Right cardiac atrium (tissue), 5 donors: ENCODE data around the gene HNF4A. TPM values are rescaled to one million over a fixed set of nuclear protein-coding genes. Genes with fewer than 3 reads are reported as not detected.

Experiments
- ATAC-seq, 2 donors: fragments of 200-7000 bp; cut with Tn5 transposase; one replicate each; pipeline versions ENCODE4 v1.8.0 to v1.9.1; 2020; ENCODE audit warnings: moderate library complexity in 2 of 2, mild to moderate bottlenecking in 1 of 2
- DNase-seq, 3 donors: peaks; one replicate each; pipeline ENCODE4 v3.0.0-alpha.2; 2020
- H3K27ac ChIP-seq: one replicate; pipeline ENCODE4 v1.5.1; 2013; ENCODE audit warnings: mild to moderate bottlenecking, low read length, control low read depth, moderate library complexity
- H3K27me3 ChIP-seq: one replicate; pipeline ENCODE4 v1.6.1; 2013; ENCODE audit not compliant: control insufficient read depth, insufficient read depth
- H3K4me1 ChIP-seq: one replicate; pipeline ENCODE4 v1.6.1; 2013; ENCODE audit warnings: low read length; ENCODE audit not compliant: control insufficient read depth, insufficient read depth
- H3K4me3 ChIP-seq: one replicate; pipeline ENCODE4 v1.5.1; 2013; ENCODE audit warnings: low read length, control low read depth
- H3K9me3 ChIP-seq: one replicate; pipeline ENCODE4 v1.6.1; 2013; ENCODE audit warnings: low read length; ENCODE audit not compliant: control insufficient read depth
- WGBS: extraction: QIAGEN DNeasy Blood & Tissue Kit; methylation state at CpG from one replicate; pipeline ENCODE4 v1.1.7; 2013; 5-methylcytosine and 5-hydroxymethylcytosine counted together
- intact Hi-C, 4 donors: fragments of 100-400 bp; cut with DNase I; formaldehyde crosslinking; loops; one replicate each; pipeline versions ENCODE4 v1.11.0 to v1.14.0; 2022 to 2023
- polyA plus RNA-seq: library from polyadenylated mRNA; stranded (reverse); fragments of 200-250 nt; gene quantifications from one replicate; pipeline ENCODE4 v1.2.3, GENCODE V29; 2013
- total RNA-seq, 4 donors: library from RNA; stranded (reverse); fragmentation: NEBNext Ultra II Directional; extraction: Animal tissue kit (Norgen Biotek cat#: 25700); gene quantifications; one replicate each; pipeline ENCODE4 v1.2.1, GENCODE V29; 2021
- donor health status: healthy with polysubstance abuse.
- donor health status: DM: no; HTN: yes; CAD: no.
- donor health status: DM: no; HTN: no; CAD: no.
- donor health status: DM: no; HTN: yes; CAD: no; lungs with severe emphysema.
- donor health status: DM: yes; HTN: yes; CAD: no.

HNF4A gene
- total and polyA plus RNA-seq, 5 donors = 0.07 to 0.08 TPM; not detected in 3

DNA sequence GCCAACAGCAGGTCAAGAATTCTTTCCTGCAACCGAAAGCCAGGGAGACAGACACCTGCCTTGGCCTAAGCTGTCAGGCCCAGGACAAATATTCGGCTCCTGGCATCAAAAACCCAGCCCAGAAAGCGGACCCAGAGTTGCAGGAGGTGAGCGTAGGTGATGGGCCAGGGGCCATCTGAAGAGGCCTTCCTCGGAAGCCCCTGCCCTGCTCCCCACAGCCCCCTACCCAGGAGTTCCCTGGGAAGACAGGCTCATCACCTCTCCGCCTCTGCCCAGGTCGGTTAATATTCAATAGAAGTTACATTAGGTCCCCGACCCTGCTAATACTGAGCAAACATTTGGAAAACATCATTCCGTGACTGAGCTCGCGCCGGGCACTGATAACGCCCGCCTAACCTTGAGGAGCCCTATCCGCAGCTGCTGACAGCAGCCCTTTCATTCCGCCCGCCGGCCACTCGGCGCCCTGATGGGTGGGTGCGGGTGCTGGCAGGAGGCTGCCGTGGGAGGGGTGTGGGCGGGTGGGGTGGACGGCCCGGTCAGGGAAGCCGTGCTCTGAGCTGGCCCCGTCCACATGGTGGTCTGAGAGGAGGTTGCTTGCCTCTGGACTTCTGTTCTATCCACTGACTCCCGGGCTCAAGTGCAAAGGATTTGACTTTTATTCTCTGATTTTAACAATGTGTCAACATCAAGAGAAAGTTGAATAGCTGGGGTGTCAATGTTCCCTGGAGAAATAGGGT, 55.7 kb downstream of the HNF4A start:
- DNase-seq (no peak), ATAC-seq (no peak)
- Histone ChIP-seq H3K9me3 (no peaks in the 10 kb centered on the region), H3K27me3 (no peaks in the 10 kb centered on the region), H3K27ac (no peak overlapping the region), H3K4me1 (no peaks in the 10 kb centered on the region), H3K4me3 (no peak overlapping the region)
- WGBS = 46% methylated on average over 28 of the region's 28 CpGs
- intact Hi-C loops = no loop called here

DNA sequence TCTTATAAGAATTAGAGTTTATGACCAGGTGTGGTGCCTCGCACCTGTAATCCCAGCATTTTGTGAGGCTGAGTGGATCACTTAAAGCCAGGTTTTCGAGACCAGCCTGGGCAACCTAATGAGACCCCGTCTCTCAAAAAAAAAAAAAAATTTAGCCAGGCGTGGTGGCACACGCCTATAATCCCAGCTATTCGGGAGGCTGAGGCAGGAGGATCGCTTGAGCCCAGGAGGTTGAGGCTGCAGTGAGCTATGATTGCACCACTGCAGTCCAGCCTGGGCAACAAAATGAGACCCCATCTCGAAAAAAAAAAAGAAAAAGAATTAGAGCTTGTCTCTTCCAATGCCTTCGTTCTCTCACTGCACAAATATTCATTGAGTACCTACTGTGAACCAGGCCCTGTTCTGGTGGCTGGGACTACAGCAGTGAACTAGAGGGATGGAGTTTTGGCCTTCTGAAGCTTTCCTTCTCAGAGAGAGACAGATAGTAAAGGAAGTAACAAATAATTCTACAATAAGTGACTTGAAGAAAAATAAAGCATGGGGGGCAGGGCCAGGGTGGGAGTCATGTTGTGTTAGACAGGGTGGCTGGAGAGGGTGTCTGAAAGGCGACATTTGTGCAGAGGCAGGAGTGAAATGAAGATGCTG, 56.4 kb downstream of the HNF4A start:
- intact Hi-C loops = no loop called here
- Histone ChIP-seq H3K27me3 (no peaks in the 10 kb centered on the region), H3K4me1 (no peaks in the 10 kb centered on the region), H3K9me3 (no peaks in the 10 kb centered on the region), H3K27ac (no peak overlapping the region), H3K4me3 (no peak overlapping the region)
- DNase-seq = no peak
- 79% methylated on average over 10 of the region's 10 CpGs for WGBS
- no peak for ATAC-seq

DNA sequence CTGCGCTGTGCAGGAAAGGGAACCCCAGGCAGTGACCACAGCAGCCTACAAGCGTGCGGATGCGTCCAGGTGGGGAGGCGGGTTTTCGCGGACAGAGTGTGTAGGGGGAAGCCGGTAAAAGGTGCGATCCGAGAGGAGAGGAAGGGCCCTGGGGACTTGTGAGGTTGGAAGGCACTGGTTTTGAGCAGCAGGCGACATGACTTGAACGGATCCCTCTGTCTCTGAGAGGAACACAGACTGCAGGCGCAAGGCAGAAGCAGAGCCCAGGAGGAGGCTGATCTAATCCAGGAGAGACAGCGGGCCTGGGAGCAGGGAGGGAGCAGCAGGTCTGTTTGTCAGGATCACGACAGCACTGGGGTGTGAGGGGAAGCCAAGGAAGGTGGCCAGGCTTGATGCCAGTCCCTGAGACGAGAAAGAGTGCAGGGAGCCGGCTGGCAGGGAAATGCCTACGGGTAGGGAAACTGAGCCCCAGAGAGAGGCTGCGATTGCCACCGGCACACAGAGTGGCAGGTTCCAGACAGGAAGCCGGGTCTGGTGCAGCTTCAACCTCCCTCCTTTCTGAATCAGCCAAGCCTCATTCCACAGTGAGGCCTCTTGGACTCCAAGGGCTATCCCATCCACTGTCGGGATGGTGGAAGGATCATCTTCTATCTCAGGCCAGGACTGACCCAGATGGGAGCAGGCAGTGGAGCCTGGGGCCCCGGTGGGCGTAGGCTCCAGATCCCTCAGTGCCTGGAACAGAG, 57.1 kb downstream of the HNF4A start:
- WGBS = 55% methylated on average over 24 of the region's 24 CpGs
- Histone ChIP-seq H3K27me3 (no peaks in the 10 kb centered on the region), H3K9me3 (no peaks in the 10 kb centered on the region), H3K4me1 (no peaks in the 10 kb centered on the region), H3K4me3 (no peak overlapping the region), H3K27ac (no peak overlapping the region)
- no peak for DNase-seq
- no peak for ATAC-seq
- intact Hi-C loops = no loop called here

DNA sequence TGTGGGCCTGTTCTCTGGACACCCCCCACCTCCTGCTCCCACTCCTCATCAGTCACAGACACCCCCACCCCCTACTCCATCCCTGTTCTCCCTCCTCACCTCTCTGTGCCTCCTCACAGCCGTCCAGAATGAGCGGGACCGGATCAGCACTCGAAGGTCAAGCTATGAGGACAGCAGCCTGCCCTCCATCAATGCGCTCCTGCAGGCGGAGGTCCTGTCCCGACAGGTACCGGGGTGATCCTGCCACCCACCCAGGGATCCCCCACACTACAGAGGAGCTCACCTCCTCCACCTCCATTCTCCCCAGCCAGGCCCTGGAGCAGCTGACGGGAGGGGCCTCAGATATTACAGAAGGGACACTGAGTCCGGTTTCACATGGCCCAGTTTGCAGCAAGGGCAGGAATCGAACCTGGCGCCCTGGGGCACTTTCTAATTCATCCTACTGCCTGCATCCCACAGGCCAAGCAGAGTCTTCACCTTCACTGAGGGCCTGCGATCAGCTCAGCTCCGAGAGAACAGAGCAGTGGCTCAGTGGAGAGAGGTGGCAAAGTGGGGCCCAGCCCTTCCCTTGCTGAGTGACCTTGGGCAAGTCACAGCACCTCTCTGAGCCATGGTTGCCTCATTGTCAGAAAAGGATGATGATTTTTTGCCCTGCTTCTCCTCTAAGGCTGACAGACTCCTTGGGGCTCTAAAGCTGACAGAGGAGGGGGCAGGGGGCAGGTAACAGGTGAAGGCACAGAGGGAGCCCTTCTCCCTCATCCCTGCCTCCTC, 58.3 kb downstream of the HNF4A start:
- WGBS = 89% methylated on average over 14 of the region's 14 CpGs
- no peak overlapping the region for H3K27ac ChIP-seq
- no peak overlapping the region for H3K4me3 ChIP-seq
- no peaks in the 10 kb centered on the region for H3K27me3 ChIP-seq
- ATAC-seq (no peak), DNase-seq (no peak)
- no peaks in the 10 kb centered on the region for H3K4me1 ChIP-seq
- intact Hi-C loops = no loop called here
- H3K9me3 ChIP-seq = no peaks in the 10 kb centered on the region

DNA sequence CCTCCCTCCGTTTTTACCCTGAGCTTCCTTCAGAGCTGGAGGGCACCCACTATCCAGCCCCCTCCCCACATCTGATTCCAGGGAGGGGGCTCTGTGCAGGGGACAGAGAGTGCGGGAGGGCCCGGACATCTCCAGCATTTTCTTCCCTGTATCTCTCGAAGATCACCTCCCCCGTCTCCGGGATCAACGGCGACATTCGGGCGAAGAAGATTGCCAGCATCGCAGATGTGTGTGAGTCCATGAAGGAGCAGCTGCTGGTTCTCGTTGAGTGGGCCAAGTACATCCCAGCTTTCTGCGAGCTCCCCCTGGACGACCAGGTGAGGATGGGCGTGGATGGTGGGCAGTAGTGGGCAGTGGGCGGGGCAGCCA, 58.8 kb downstream of the HNF4A start:
- ATAC-seq (no peak), DNase-seq (no peak)
- no peaks in the 10 kb centered on the region for H3K9me3 ChIP-seq
- no peak overlapping the region for H3K4me3 ChIP-seq
- 79% methylated on average over 16 of the region's 16 CpGs for WGBS
- no peak overlapping the region for H3K27ac ChIP-seq
- intact Hi-C loops = no loop called here
- no peaks in the 10 kb centered on the region for H3K27me3 ChIP-seq
- H3K4me1 ChIP-seq = no peaks in the 10 kb centered on the region

DNA sequence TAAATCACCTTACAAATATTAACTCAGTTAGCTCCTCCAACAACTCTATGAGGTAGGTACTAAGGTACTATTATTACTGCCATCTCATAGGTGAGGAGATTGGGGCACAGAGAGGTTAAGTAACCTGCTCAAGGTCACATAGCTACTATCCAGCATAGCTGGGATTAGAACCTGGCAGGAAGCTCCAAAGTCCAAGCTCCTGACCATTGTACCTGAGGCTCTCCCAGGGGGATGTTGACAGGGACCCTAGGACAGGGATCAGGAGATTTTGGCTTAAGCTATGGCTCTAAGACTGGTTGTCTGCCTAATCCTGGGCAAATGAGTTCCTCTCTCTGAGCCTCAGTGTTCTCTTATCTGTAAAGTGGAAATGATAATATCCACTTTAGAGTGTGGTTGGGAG, 59.3 kb downstream of the HNF4A start:
- Histone ChIP-seq H3K27ac (no peak overlapping the region), H3K9me3 (no peaks in the 10 kb centered on the region), H3K4me3 (no peak overlapping the region), H3K27me3 (no peaks in the 10 kb centered on the region), H3K4me1 (no peaks in the 10 kb centered on the region)
- DNase-seq (no peak), ATAC-seq (no peak)
- intact Hi-C loops = no loop called here

DNA sequence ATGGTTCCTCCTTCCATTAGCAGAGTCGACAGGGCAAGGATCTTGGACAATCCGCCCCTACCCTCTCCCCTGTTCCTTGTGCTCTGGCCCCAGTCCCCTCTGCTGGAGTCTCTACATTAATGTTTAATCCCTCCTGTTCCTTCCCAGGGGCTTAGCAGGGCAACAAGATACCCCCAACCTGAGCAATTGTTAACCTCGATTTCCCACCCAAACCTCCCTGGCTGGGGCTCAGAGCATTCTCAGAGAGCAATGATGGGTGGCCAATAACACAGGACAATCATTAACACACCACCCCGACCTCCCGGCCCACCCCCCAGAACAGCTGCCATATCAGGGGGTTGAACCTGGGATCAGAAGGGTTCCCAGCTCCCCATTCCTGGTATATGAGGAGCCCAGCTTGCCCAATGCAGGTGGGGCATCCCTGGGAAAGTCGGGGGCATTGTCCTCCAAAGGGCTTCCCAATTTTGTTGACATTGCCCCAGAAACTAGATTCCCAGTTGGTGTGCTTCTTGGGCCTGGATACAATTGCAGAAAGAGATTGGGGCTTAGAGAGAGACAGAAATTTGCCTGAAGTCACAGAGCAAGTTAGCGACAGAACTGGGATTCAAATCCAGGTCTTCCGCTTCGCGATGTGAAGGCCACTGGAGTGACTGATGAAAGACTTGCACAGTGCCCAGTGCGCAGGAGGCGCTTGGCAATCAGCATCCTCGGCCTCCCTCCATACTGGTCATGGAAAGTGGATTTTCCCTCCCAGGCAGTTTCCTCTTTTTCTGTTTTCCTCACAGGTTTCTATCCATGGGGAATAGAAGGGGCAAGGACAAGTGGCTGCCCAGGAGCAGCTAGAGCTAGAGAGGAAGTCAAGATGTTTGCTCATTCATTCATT, 60.6 kb downstream of the HNF4A start:
- Histone ChIP-seq H3K27ac (no peak overlapping the region), H3K27me3 (no peaks in the 10 kb centered on the region), H3K4me3 (no peak overlapping the region), H3K4me1 (no peaks in the 10 kb centered on the region), H3K9me3 (no peaks in the 10 kb centered on the region)
- ATAC-seq (no peak), DNase-seq (no peak)
- intact Hi-C loops = no loop called here
- 85% methylated on average over 13 of the region's 13 CpGs for WGBS

DNA sequence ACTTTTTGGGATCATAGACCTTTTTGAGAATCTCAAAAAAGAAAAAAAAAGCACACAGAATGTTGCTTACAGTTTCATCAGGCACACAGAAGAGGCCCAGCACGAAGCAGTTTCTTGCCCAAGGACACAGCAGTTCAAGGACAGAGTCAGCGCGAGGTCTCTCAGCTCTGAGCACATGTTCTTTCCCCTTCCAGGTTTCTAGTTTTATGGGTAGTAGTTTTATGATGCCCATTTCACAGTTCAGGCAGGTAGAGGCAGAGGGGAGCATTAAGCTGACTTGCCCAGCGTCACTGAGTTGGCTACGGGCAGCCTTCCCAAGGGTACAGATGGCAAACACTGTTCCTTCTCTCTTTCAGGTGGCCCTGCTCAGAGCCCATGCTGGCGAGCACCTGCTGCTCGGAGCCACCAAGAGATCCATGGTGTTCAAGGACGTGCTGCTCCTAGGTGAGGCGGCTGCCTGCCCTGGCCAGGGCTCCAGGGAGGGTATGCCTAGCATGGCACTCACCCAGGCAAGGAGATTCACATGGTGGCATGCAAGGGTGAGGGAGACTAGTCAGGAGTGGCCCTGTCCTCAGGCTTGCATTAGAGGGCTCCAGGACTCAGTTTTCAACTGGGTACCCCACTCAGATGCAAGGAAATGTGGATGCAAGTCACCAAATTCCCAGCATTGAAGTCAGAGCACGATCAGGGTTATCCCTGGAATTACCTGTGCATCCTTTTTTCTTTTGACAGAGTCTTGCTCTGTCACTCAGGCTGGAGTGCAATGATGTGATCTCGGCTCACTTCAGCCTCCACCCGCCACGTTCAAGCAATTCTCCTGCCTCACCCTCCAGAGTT, 62.8 kb downstream of the HNF4A start:
- H3K4me3 ChIP-seq = no peak overlapping the region
- intact Hi-C loops = no loop called here
- ATAC-seq (no peak), DNase-seq (no peak)
- H3K27me3 ChIP-seq = no peaks in the 10 kb centered on the region
- no peak overlapping the region for H3K27ac ChIP-seq
- H3K4me1 ChIP-seq = no peaks in the 10 kb centered on the region
- H3K9me3 ChIP-seq = no peaks in the 10 kb centered on the region
- WGBS = 82% methylated on average over 13 of the region's 13 CpGs

DNA sequence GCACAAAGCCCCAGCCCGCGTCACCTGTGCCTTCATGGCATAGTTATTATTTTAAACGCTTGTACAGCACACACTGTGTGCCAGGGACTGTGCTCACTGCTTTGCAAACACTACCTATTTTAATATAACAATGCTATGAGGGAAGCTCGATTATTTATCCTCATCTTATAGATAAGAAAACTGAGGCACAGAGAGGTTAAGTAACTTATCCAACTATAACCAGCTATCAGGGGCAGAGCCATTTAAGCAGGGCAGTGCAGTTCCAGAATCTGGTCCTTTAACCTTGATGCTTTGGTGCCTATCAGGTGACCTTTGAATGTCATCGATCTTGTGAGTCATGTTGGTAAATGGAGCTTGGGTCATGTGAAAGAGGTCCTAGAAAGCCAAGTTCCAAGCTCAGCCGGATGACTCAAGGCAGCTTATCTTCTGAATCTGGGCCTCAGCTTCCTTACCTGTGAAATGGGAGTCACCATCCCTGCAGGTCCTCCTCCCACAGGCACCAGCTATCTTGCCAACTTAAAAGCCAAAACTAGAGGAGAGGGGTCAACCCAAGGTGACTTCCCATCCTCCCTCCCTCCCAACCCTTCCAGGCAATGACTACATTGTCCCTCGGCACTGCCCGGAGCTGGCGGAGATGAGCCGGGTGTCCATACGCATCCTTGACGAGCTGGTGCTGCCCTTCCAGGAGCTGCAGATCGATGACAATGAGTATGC, 63.8 kb downstream of the HNF4A start:
- Histone ChIP-seq H3K27me3 (no peaks in the 10 kb centered on the region), H3K4me3 (no peak overlapping the region), H3K4me1 (no peaks in the 10 kb centered on the region), H3K27ac (no peak overlapping the region), H3K9me3 (no peaks in the 10 kb centered on the region)
- DNase-seq (no peak), ATAC-seq (no peak)
- intact Hi-C loops = no loop called here
- 81% methylated on average over 13 of the region's 13 CpGs for WGBS
